Measurements from ENCODE around the gene TAF8.

TAF8 gene

GRCh38 chr6:42120895-42121865 lies 70.9 kb downstream of the TAF8 start:
- H3K9me3 Mint-ChIP-seq = no peaks in the 10 kb centered on the region
- H3K36me3 Mint-ChIP-seq = no peaks in the 10 kb centered on the region
- no peaks in the 10 kb centered on the region for H3K4me1 Mint-ChIP-seq
- no peak overlapping the region for H3K27ac Mint-ChIP-seq
- DNase-seq = no peak
- H3K27me3 Mint-ChIP-seq = peaks cover 20% of the 10 kb centered on the region
- H3K4me3 Mint-ChIP-seq = no peak overlapping the region
- CTCF ChIA-PET = no interaction called here

DNA sequence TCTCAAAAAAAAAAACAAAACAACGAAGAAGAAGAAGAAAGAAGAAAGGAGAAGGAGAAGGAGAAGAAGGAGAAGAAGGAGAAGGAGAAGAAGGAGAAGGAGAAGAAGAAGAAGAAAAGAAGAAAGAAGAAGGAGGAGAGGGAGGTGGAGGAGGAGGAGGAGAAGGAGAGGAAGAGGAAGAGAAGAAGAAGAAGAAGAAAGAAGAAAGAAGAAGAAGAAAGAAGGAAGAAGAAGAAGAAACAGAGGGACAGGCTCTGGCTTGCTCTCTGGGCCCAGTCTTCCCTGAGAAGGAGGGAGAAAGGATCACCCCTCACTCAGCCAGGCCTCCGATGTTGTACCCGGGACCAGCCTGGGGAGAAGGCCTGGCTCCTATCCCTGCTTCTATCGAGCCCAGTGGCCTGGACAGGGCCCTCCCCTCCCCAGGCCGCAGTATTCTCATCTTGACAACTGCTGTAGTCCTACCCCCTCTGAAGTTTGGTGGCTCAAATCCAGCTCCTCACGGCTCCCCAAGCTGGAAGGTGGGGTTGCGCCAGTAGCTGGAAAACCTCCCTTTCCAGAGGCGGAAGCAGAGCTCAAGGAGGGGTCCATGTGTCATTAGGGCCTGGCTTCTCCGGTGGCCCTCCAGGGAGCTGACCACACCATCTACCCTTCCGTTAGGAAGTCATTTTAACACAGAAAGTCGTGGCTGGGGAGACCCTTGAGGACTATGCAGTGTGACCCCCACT lies 73.2 kb downstream of the TAF8 start:
- Mint-ChIP-seq H3K27me3 (peaks cover 10% of the 10 kb centered on the region), H3K36me3 (no peaks in the 10 kb centered on the region), H3K9me3 (no peaks in the 10 kb centered on the region), H3K4me1 (no peaks in the 10 kb centered on the region), H3K27ac (no peak overlapping the region), H3K4me3 (no peak overlapping the region)
- no peak for DNase-seq
- CTCF ChIA-PET = interaction anchor here (1.0 kb wide), 1 partner anchor 19 kb away, joined by 4 read pairs; no protein-coding TSS in a partner anchor

GRCh38 chr6:42124223-42124836 lies 74.0 kb downstream of the TAF8 start:
- H3K4me1 Mint-ChIP-seq = no peaks in the 10 kb centered on the region
- H3K36me3 Mint-ChIP-seq = no peaks in the 10 kb centered on the region
- H3K9me3 Mint-ChIP-seq = no peaks in the 10 kb centered on the region
- CTCF ChIA-PET = interaction anchor here (1.0 kb wide), 1 partner anchor 20 kb away, joined by 4 read pairs; no protein-coding TSS in a partner anchor
- DNase-seq = no peak
- peaks cover 14% of the 10 kb centered on the region for H3K27me3 Mint-ChIP-seq
- no peak overlapping the region for H3K4me3 Mint-ChIP-seq
- no peak overlapping the region for H3K27ac Mint-ChIP-seq

- no peak overlapping the region for H3K4me3 Mint-ChIP-seq
- CTCF ChIA-PET = no interaction called here
- H3K36me3 Mint-ChIP-seq = no peaks in the 10 kb centered on the region
- peaks cover 18% of the 10 kb centered on the region for H3K27me3 Mint-ChIP-seq
- H3K9me3 Mint-ChIP-seq = no peaks in the 10 kb centered on the region
- DNase-seq = no peak
- no peaks in the 10 kb centered on the region for H3K4me1 Mint-ChIP-seq
- no peak overlapping the region for H3K27ac Mint-ChIP-seq
Observed at GRCh38 chr6:42125231-42125630, 74.9 kb downstream of the TAF8 start.

- Mint-ChIP-seq H3K27me3 (peaks cover 18% of the 10 kb centered on the region), H3K36me3 (no peaks in the 10 kb centered on the region), H3K9me3 (no peaks in the 10 kb centered on the region), H3K4me1 (no peaks in the 10 kb centered on the region), H3K27ac (no peak overlapping the region), H3K4me3 (no peak overlapping the region)
- CTCF ChIA-PET = no interaction called here
- no peak for DNase-seq
Observed at GRCh38 chr6:42125663-42126062, 75.3 kb downstream of the TAF8 start.

GRCh38 chr6:42128460-42129359 lies 78.4 kb downstream of the TAF8 start:
- CTCF ChIA-PET = interaction anchor here (0.7 to 1.6 kb wide), 3 partner anchors 9 to 1015 kb away, joined by 3 to 6 read pairs (median 3); no protein-coding TSS in a partner anchor
- no peaks in the 10 kb centered on the region for H3K9me3 Mint-ChIP-seq
- peaks cover 19% of the 10 kb centered on the region for H3K27me3 Mint-ChIP-seq
- no peaks in the 10 kb centered on the region for H3K4me1 Mint-ChIP-seq
- no peaks in the 10 kb centered on the region for H3K36me3 Mint-ChIP-seq
- DNase-seq = no peak
- no peak overlapping the region for H3K4me3 Mint-ChIP-seq
- H3K27ac Mint-ChIP-seq = no peak overlapping the region

DNA sequence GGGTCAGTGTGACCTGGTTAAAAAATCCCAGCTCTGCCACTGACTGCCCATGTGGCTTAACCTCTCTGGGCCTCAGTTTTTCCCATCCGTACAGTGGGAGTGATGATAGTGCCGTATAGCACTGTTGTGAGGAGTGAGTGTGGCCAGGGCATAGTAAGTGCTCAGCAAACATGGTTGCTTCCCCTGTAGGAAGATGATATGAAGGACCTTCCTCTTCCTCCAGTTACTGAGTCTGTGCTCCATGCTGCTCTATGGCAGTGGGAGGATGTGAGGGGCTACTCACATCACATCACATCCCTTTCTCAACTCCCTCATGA lies 79.0 kb downstream of the TAF8 start:
- CTCF ChIA-PET = no interaction called here
- H3K4me1 Mint-ChIP-seq = no peaks in the 10 kb centered on the region
- H3K36me3 Mint-ChIP-seq = no peaks in the 10 kb centered on the region
- DNase-seq = no peak
- no peak overlapping the region for H3K4me3 Mint-ChIP-seq
- H3K27me3 Mint-ChIP-seq = peaks cover 19% of the 10 kb centered on the region
- no peak overlapping the region for H3K27ac Mint-ChIP-seq
- H3K9me3 Mint-ChIP-seq = no peaks in the 10 kb centered on the region

GRCh38 chr6:42131531-42131930 lies 81.2 kb downstream of the TAF8 start:
- H3K27ac Mint-ChIP-seq = no peak overlapping the region
- no peak for DNase-seq
- H3K27me3 Mint-ChIP-seq = peaks cover 23% of the 10 kb centered on the region
- CTCF ChIA-PET = no interaction called here
- peaks cover 2% of the 10 kb centered on the region for H3K4me1 Mint-ChIP-seq
- no peaks in the 10 kb centered on the region for H3K9me3 Mint-ChIP-seq
- no peaks in the 10 kb centered on the region for H3K36me3 Mint-ChIP-seq
- H3K4me3 Mint-ChIP-seq = no peak overlapping the region

- DNase-seq = no peak
- Mint-ChIP-seq H3K9me3 (no peaks in the 10 kb centered on the region), H3K4me1 (peaks cover 3% of the 10 kb centered on the region), H3K27me3 (peaks cover 26% of the 10 kb centered on the region), H3K27ac (no peak overlapping the region), H3K36me3 (no peaks in the 10 kb centered on the region), H3K4me3 (no peak overlapping the region)
- CTCF ChIA-PET = no interaction called here
Observed at GRCh38 chr6:42133926-42134325, 83.6 kb downstream of the TAF8 start.

GRCh38 chr6:42135161-42135560 lies 84.8 kb downstream of the TAF8 start:
- CTCF ChIA-PET = no interaction called here
- no peak for DNase-seq
- Mint-ChIP-seq H3K27me3 (peaks cover 31% of the 10 kb centered on the region), H3K4me3 (no peak overlapping the region), H3K4me1 (peaks cover 3% of the 10 kb centered on the region), H3K9me3 (no peaks in the 10 kb centered on the region), H3K27ac (no peak overlapping the region), H3K36me3 (no peaks in the 10 kb centered on the region)

DNA sequence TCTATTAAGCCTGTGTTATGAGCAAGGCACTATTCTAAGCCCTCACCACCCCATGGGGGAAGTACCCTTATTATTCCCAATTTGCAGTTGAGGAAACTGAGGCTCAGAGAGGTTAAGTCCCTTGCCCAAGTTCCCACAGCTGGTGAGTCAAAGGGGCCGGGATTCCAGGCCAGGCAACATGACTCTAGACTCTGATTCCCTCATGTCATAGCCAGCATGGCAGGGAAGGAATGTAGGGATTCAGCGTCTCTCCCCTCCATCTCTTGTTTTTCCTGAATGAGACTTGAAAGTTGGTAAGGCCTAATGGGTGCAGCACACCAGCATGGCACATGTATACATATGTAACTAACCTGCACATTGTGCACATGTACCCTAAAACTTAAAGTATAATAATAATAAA lies 85.4 kb downstream of the TAF8 start:
- Mint-ChIP-seq H3K27ac (no peak overlapping the region), H3K4me1 (peaks cover 3% of the 10 kb centered on the region), H3K36me3 (no peaks in the 10 kb centered on the region), H3K27me3 (peaks cover 35% of the 10 kb centered on the region), H3K9me3 (no peaks in the 10 kb centered on the region), H3K4me3 (no peak overlapping the region)
- CTCF ChIA-PET = no interaction called here
- no peak for DNase-seq

- DNase-seq = no peak
- CTCF ChIA-PET = interaction anchor here (1.1 to 1.5 kb wide), 2 partner anchors 9 to 32 kb away, joined by 6 read pairs; no protein-coding TSS in a partner anchor
- Mint-ChIP-seq H3K36me3 (no peaks in the 10 kb centered on the region), H3K4me3 (no peak overlapping the region), H3K9me3 (no peaks in the 10 kb centered on the region), H3K27ac (no peak overlapping the region), H3K4me1 (peaks cover 3% of the 10 kb centered on the region), H3K27me3 (peaks cover 45% of the 10 kb centered on the region)
Observed at GRCh38 chr6:42136508-42137193, 86.3 kb downstream of the TAF8 start.
